Endodermal cell (in vitro differentiated cells): ENCODE results near the gene AIG1. TPM values are rescaled to one million over a fixed set of nuclear protein-coding genes. Genes with fewer than 3 reads are reported as not detected.
"Not testable (repeated sequence)": the region's sequence is repeated elsewhere in the genome, so short reads cannot be mapped to it uniquely, and the experiment has no call there.

Source experiments
- DNase-seq: peaks from one replicate; pipeline ENCODE4 v3.0.0-alpha.2; 2017
- H3K27ac ChIP-seq: 2 replicates; pipeline ENCODE4 v1.5.1; 2013; ENCODE audit warnings: mild to moderate bottlenecking, low read depth, low read length, moderate library complexity
- H3K27me3 ChIP-seq: 2 replicates; pipeline ENCODE4 v1.6.1; 2013; ENCODE audit warnings: mild to moderate bottlenecking, low read length, moderate library complexity; ENCODE audit not compliant: insufficient read depth, control insufficient read depth, poor library complexity, severe bottlenecking
- H3K36me3 ChIP-seq: 2 replicates; pipeline ENCODE4 v1.7.0; 2013; ENCODE audit warnings: mild to moderate bottlenecking, low read length, moderate library complexity; ENCODE audit not compliant: control insufficient read depth, insufficient read depth
- H3K4me1 ChIP-seq: one replicate; pipeline ENCODE4 v1.7.0; 2013; ENCODE audit warnings: low read length; ENCODE audit not compliant: control insufficient read depth, insufficient read depth
- H3K4me3 ChIP-seq: 2 replicates; pipeline ENCODE4 v1.5.1; 2013; ENCODE audit warnings: mild to moderate bottlenecking, low read length, moderate library complexity
- H3K9ac ChIP-seq: 2 replicates; pipeline ENCODE4 v1.6.1; 2013; ENCODE audit warnings: mild to moderate bottlenecking, low read length, moderate library complexity; ENCODE audit not compliant: poor library complexity, severe bottlenecking; ENCODE audit errors: extremely low read depth
- H3K9me3 ChIP-seq: 2 replicates; pipeline ENCODE4 v1.6.1; 2013; ENCODE audit warnings: mild to moderate bottlenecking, low read length, moderate library complexity; ENCODE audit not compliant: control insufficient read depth
- H3K27ac Mint-ChIP-seq: 2 replicates; pipeline ENCODE4 v1.8.0; 2020; ENCODE audit warnings: mixed read lengths
- H3K27me3 Mint-ChIP-seq: 2 replicates; pipeline ENCODE4 v1.8.0; 2021; ENCODE audit warnings: mild to moderate bottlenecking, mixed read lengths; ENCODE audit not compliant: insufficient read depth
- H3K36me3 Mint-ChIP-seq: 2 replicates; pipeline ENCODE4 v1.8.0; 2020; ENCODE audit warnings: low read depth, mixed read lengths
- H3K4me1 Mint-ChIP-seq: 2 replicates; pipeline ENCODE4 v1.8.0; 2020; ENCODE audit warnings: mixed read lengths
- H3K4me3 Mint-ChIP-seq: 2 replicates; pipeline ENCODE4 v1.8.0; 2020; ENCODE audit warnings: mild to moderate bottlenecking, moderate library complexity, mixed read lengths
- H3K9me3 Mint-ChIP-seq: 2 replicates; pipeline ENCODE4 v1.8.0; 2020; ENCODE audit warnings: mild to moderate bottlenecking, mixed read lengths
- CTCF ChIP-seq: fragments of 200-600 bp; sonication (generic); conservative IDR thresholded peaks from 2 replicates; pipeline ENCODE4 v1.5.0; 2021; ENCODE audit warnings: antibody characterized with exemption, mild to moderate bottlenecking
- WGBS, 2 experiments: methylation state at CpG; one replicate each; pipeline versions ENCODE4 v1.1.5 to v1.1.7; 2013; ENCODE audit warnings: missing lambda C conversion rate in 2 of 2, mixed read lengths in 1 of 2; ENCODE audit not compliant: insufficient coverage in 1 of 2, insufficient read length in 1 of 2; 5-methylcytosine and 5-hydroxymethylcytosine counted together
- total RNA-seq, 2 donors: library from RNA; stranded (reverse); fragmentation: NEBNext Ultra II Directional in 1 of 2; extraction: Animal tissue kit (Norgen Biotek cat#: 25700) in 1 of 2; gene quantifications; 2 replicates in 1 of 2; 3 replicates in 1 of 2; pipeline ENCODE4 v1.2.1, GENCODE V29; 2021

AIG1 gene
- total RNA-seq, 2 donors from 2014 or later: 23.0 to 25.2 TPM

GRCh38 chr6:143079325-143079640 is 18.6 kb downstream of the AIG1 start:
- Mint-ChIP-seq H3K27ac (no peak overlapping the region), H3K27me3 (no peaks in the 10 kb centered on the region), H3K4me1 (peaks cover 11% of the 10 kb centered on the region), H3K4me3 (no peak overlapping the region), H3K9me3 (peaks cover 12% of the 10 kb centered on the region), H3K36me3 (peaks cover 7% of the 10 kb centered on the region)
- Histone ChIP-seq H3K9ac (no peak overlapping the region), H3K36me3 (no peaks in the 10 kb centered on the region), H3K27me3 (no peaks in the 10 kb centered on the region), H3K27ac (no peak overlapping the region), H3K9me3 (peaks cover 10% of the 10 kb centered on the region), H3K4me1 (no peaks in the 10 kb centered on the region), H3K4me3 (no peak overlapping the region)
- DNase-seq: no peak
- no peak for TF ChIP-seq CTCF

- not testable (repeated sequence) for H3K27ac Mint-ChIP-seq, H3K36me3 Mint-ChIP-seq, DNase-seq, H3K4me3 ChIP-seq, H3K9me3 Mint-ChIP-seq, H3K4me3 Mint-ChIP-seq, H3K27me3 ChIP-seq, H3K9me3 ChIP-seq, H3K36me3 ChIP-seq, H3K27me3 Mint-ChIP-seq, H3K27ac ChIP-seq, H3K9ac ChIP-seq, H3K4me1 ChIP-seq
- WGBS, 2 experiments: 96 to 97% methylated on average over 9 of the region's 9 CpGs
- peaks cover 33% of the 10 kb centered on the region for H3K4me1 Mint-ChIP-seq
Measured at GRCh38 chr6:143082274-143082673, 21.6 kb downstream of the AIG1 start.

GRCh38 chr6:143084019-143084418 is 23.3 kb downstream of the AIG1 start:
- not testable (repeated sequence) for H3K4me3 ChIP-seq, H3K9me3 ChIP-seq, DNase-seq, H3K9ac ChIP-seq, H3K27me3 ChIP-seq, H3K4me3 Mint-ChIP-seq, H3K9me3 Mint-ChIP-seq, H3K36me3 Mint-ChIP-seq, H3K27ac ChIP-seq, H3K27ac Mint-ChIP-seq, H3K27me3 Mint-ChIP-seq, H3K36me3 ChIP-seq, H3K4me1 ChIP-seq
- 91% methylated on average over 8 of the region's 8 CpGs for WGBS, 2 experiments
- peaks cover 26% of the 10 kb centered on the region for H3K4me1 Mint-ChIP-seq

DNA sequence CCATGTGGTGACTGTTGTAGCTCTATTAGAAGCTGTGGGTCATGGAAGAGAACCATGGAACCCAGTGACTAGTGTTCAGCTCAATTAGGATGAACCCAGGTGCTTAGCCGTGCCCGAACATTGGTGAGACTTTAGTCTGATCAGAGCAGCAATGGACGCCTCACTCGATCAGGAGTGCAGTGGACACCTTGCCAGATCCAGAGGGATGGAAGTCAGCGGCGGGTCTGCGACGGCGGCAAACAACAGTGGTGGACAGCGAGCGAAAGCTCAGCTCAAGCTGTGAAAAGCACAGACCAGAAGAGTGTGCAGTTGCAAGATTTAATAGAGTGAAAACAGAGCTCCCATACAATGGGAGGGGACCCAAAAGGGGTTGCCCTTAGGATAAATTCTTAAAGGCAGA is 26.6 kb downstream of the AIG1 start:
- not testable (repeated sequence) for DNase-seq, H3K4me1 ChIP-seq, H3K9ac ChIP-seq, H3K9me3 ChIP-seq, H3K36me3 ChIP-seq, H3K27me3 Mint-ChIP-seq, H3K9me3 Mint-ChIP-seq, H3K4me3 ChIP-seq, H3K27me3 ChIP-seq, H3K4me3 Mint-ChIP-seq, H3K36me3 Mint-ChIP-seq, H3K27ac ChIP-seq, H3K27ac Mint-ChIP-seq
- WGBS, 2 experiments: 96 to 98% methylated on average over 6 to 11 of the region's 11 CpGs
- peaks cover 27% of the 10 kb centered on the region for H3K4me1 Mint-ChIP-seq

- DNase-seq: no peak
- Histone ChIP-seq H3K27me3 (no peaks in the 10 kb centered on the region), H3K9me3 (no peaks in the 10 kb centered on the region), H3K4me3 (no peak overlapping the region), H3K27ac (no peak overlapping the region), H3K36me3 (no peaks in the 10 kb centered on the region), H3K9ac (no peak overlapping the region), H3K4me1 (no peaks in the 10 kb centered on the region)
- Mint-ChIP-seq H3K27me3 (no peaks in the 10 kb centered on the region), H3K4me1 (peaks cover 27% of the 10 kb centered on the region), H3K27ac (no peak overlapping the region), H3K36me3 (no peaks in the 10 kb centered on the region), H3K9me3 (no peaks in the 10 kb centered on the region), H3K4me3 (no peak overlapping the region)
- no peak for TF ChIP-seq CTCF
- WGBS, 2 experiments: 98 to 100% methylated on average over 1 to 2 of the region's 2 CpGs
Measured at GRCh38 chr6:143087856-143088255, 27.2 kb downstream of the AIG1 start.
